ENCODE results near the gene ALG12.

Gene ALG12

GRCh38 chr22:49929211-49929979, 11.2 kb upstream of the ALG12 start:
- DNase-seq: peak; percentile 73

GRCh38 chr22:49928555-49929210, 10.4 kb upstream of the ALG12 start:
- DNase-seq: no peak

GRCh38 chr22:49928185-49928495, 9.9 kb upstream of the ALG12 start:
- no peak for DNase-seq

GRCh38 chr22:49927483-49928184, 9.4 kb upstream of the ALG12 start:
- no peak for DNase-seq

- DNase-seq: no peak
Observed at GRCh38 chr22:49926916-49927315, 8.7 kb upstream of the ALG12 start.

DNA sequence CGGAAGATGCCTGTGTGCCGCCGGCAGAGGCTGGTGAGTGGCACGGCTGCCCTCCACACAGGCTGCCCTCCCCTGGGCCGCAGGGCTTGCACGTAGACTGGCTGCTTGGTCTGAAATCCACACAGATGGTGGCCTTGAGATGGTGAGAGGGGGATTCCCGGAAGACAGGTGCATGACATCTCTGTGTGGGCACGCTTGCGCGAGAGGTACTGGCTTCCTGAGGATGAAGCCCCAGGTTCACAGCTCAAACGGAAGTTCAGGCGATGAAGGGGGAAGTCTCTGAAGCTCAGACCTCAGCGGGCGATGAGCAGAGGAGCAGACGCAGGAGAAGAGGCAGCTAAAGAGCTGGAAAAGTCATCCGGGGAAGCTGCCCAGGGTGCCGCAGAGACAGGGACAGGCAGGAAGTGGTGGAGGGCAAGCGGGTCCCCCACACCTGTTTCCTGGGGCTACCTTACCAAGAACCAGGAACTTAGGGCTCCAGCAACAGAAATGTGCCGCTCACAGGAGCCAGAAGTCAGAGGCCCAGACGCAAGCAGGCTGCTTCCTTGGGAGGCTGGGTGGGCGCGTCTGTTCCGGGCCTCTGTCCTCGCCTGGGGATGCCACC, 7.4 kb upstream of the ALG12 start:
- peak; percentile 61 for DNase-seq

DNA sequence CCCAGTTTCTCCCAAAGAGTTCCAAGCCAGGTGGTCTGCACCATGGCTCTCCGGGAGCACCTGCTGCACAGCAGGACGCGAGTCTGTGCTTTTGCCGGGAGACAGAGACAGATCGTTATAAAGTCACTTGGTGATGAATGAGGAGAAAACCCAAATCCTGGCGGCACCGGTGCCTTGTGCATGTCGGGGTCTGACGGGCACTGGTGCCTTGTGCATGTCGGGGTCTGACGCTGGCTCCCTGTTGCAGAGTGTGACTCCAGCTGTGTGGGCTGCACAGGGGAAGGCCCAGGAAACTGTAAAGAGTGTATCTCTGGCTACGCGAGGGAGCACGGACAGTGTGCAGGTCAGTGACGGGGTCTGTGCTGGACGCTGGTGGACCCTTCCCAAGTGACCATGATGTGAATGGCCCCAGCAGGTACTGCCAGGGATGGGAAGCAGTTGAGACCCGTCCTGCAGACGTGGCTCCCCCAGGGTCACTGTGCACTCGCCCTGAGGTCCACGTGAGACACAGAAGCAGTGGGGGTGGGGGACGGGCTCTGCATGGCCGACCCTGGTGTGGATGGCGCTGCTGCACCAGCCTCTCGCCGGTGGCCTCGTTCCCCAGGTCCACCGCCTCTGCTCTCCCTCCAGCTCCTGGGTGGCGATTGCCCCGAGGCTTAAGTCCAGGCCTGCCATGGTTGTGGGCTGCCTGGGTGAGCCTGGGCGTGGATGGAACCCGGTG, 6.0 kb upstream of the ALG12 start:
- no peak for DNase-seq

GRCh38 chr22:49923445-49923844, 5.2 kb upstream of the ALG12 start:
- DNase-seq: no peak

- no peak for DNase-seq
Observed at GRCh38 chr22:49922926-49923325, 4.7 kb upstream of the ALG12 start.

DNA sequence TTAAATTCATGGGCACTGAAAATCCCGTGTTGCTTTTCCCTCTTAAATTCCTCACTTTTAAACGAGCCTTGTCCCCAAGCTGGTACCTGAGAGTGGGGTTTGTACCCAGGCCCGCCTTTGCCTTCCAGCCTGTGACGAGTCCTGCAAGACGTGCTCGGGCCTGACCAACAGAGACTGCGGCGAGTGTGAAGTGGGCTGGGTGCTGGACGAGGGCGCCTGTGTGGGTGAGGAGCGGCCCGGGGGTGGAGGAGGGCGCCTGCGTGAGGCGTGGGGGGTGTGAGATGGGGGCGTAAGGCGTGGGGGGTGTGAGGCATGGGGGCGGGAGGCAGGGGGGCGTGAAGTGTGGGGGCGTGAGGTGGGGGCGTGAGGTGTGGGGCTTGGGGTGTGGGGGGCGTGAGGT, 4.2 kb upstream of the ALG12 start:
- DNase-seq: no peak

- no peak for DNase-seq
Observed at GRCh38 chr22:49921508-49922278, 3.5 kb upstream of the ALG12 start.

DNA sequence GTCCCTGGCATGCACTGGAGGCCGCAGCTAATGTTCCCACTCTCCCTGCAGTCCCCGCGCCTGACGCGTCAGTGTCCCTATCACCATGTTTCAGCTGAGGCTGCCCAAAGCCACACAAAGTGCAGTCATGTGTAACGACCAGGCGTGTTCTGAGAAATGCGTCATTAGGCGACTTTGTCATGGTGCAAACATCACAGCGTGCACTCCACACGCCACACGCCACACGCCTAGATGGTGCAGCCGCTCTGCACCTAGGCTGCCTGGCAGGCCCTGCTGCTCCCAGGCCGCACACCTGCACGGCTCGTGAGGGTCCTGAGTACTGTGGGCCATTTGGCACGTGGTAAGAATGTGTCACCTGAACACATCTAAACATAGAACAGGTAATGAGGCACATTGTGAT, 2.6 kb upstream of the ALG12 start:
- DNase-seq: no peak

DNA sequence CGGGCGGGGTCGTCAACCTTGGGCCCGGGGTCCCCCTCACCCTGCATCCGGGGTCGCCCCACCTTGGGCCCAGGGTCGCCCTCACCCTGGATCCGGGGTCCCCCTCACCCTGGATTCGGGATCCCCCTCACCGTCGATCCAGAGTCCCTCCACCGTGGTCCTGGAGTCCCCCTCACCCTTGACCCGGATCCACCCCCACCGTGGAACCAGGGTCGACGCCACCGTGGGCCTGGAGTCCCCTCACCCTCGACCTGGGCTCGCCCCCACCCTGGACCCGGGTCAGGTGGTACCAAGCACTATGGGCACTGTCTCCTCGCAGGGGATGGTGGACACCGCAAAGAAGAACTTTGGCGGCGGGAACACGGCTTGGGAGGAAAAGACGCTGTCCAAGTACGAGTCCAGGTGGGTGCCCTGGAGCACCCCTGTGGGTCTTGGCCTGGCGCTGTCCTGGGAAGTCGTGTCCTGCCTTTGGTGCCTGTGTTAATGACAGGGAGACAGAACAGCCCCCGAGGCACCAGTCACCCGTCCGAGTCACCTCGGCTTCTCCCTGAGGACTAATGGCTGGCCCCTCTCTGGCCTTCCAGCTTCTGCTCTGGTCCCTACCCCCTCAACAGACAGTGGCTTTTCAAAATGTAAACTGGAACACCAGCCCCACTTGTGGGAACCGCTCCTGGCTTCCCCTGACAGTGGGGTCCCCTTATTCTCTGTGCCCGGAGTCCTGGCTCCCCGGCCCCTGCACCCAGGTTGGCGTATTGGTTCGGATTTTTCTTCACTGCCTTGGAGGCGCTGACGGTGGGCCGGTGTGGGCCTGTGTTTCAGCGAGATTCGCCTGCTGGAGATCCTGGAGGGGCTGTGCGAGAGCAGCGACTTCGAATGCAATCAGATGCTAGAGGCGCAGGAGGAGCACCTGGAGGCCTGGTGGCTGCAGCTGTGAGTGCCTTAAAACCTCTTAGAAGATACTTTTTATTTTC, 958 bp upstream of the ALG12 start:
- DNase-seq: no peak

DNA sequence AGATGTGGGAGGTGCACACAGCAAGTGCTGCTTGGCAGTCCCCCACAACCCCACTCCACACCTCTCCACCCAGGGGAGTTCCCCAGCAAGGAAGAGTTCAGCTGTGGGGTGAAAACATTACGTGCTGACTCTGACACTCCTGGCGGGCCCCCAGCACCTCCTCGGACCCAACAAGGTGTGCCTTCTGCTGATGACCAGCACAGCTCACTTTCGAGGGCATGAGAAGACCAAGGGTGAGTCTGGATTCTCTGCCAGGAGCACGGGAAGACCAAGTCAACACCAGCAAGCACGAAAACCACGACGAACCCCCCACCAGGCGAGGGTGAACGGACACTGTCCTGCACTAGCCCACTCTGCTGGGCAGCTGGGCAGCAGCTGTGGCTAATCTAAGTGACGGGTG, 1.4 kb downstream of the ALG12 start:
- DNase-seq: no peak

- DNase-seq: no peak
Observed at GRCh38 chr22:49915610-49916009, 2.6 kb downstream of the ALG12 start.

DNA sequence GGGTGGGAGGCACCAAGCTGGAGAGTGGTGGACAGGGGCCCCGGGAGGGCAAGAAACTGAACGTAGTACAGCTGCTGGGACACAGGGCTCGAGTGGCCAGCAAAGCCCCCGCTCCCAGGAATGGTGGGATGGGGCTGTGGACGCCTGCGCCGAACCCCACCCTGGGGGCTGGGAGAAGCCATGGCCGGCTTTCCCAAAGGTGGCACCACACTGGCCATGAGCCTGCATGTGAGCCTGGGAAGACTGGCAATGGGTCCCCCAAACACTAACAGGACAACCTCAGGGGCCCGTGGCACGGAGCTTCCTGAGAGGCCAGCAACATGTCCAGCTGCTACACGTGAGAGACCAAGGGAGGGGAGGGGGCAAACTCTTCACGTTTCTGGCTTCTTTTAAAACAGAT, 4.0 kb downstream of the ALG12 start:
- DNase-seq: no peak

DNA sequence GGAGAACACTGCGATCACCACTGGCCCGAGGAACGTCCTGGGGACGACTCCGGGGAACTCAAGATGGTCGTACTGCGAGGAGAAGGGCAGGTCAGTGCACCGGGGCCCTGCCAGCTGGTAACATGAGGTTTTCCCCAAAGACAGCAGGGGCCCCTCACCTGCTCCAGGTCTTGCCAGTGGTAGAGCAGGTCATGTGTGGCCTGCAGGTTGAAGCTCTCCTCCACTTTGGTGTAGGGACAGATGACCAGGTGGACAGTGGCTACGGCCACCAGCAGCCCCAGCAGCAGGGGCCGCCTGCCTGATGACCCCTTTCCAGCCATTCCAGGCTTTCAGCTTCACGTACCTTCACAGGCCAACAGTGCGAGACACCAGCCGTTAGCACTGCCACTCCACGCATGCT, 4.8 kb downstream of the ALG12 start:
- DNase-seq: no peak

DNA sequence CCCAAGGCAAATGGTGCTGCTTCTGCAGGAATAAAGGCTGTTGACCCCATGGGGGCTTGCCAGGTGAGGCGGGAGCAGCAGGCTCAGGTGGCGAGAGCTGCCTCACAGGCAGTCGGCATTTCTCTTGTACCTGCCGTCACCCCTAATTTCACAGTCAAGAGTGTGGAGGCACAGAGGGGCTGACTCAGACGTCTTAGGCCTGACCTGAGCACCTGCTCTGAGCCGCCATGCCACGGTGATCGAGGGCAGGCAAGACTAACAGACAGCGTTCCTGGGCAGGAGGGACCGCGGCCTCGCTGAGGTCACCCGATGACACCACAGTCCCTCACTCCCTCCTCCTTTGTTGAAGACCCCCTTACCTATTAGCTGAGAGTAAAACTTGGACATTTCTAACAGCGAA, 5.2 kb downstream of the ALG12 start:
- DNase-seq: no peak

GRCh38 chr22:49911881-49912625, 6.2 kb downstream of the ALG12 start:
- no peak for DNase-seq

Measured in activated T-cell treated with anti-CD3 and anti-CD28 coated beads for 4 hours (primary cell).